GM12892 (cell line): ENCODE data around the gene ZNF365.
"Not testable (repeated sequence)": the region's sequence is repeated elsewhere in the genome, so short reads cannot be mapped to it uniquely, and the experiment has no call there.

Experiments used
- DNase-seq: peaks from one replicate; pipeline ENCODE4 v3.0.0; 2011; ENCODE audit not compliant: insufficient read length
- FAIRE-seq: peaks from 2 replicates; lab custom pipeline; 2011; peaks lifted over from hg19 to GRCh38; lab: Jason Lieb, UNC
- POLR2A ChIP-seq: IDR thresholded peaks from 2 replicates; pipeline ENCODE4 v1.6.1; 2011; ENCODE audit warnings: low read depth, low read length, control low read depth
- POLR2AphosphoS5 ChIP-seq: IDR thresholded peaks from 2 replicates; pipeline ENCODE4 v1.6.1; 2011; ENCODE audit warnings: low read depth, low read length, control low read depth
- TAF1 ChIP-seq: IDR thresholded peaks from 2 replicates; pipeline ENCODE4 v1.6.1; 2011; ENCODE audit warnings: low read depth, mild to moderate bottlenecking, control low read depth, low read length, borderline replicate concordance

ZNF365 gene

GRCh38 chr10:62402508-62402907 is 28.3 kb downstream of the ZNF365 start:
- DNase-seq (no peak), FAIRE-seq (no peak)
- TF ChIP-seq POLR2AphosphoS5: no peak
- TF ChIP-seq TAF1: no peak
- no peak for TF ChIP-seq POLR2A

DNA sequence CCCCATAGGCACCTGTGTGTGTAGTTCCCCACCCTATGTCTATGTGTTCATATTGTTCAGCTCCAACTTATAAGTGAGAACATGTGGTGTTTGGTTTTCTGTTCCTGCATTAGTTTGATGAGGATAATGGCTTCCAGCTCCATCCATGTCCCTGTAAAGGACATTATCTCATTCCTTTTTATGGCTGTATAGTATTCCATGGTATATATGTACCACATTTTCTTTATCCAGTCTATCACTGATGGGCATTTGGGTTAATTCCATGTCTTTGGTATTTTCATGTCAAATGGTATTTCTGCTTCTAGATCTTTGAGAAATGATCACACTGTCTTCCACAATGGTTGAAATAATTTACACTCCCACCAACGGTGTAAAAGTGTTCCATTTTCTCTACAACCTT is 36.4 kb downstream of the ZNF365 start:
- not testable (repeated sequence) for FAIRE-seq, DNase-seq

- not testable (repeated sequence) for DNase-seq, FAIRE-seq
These were observed 36.8 kb downstream of the ZNF365 start for GRCh38 chr10:62410934-62411333.

GRCh38 chr10:62413048-62413447 is 38.9 kb downstream of the ZNF365 start:
- no peak for DNase-seq
- no peak for FAIRE-seq
- TF ChIP-seq POLR2AphosphoS5: no peak
- TF ChIP-seq TAF1: no peak
- no peak for TF ChIP-seq POLR2A

- FAIRE-seq (no peak), DNase-seq (no peak)
- TF ChIP-seq POLR2AphosphoS5: no peak
- no peak for TF ChIP-seq POLR2A
These were observed 39.5 kb downstream of the ZNF365 start for GRCh38 chr10:62413652-62414051.

DNA sequence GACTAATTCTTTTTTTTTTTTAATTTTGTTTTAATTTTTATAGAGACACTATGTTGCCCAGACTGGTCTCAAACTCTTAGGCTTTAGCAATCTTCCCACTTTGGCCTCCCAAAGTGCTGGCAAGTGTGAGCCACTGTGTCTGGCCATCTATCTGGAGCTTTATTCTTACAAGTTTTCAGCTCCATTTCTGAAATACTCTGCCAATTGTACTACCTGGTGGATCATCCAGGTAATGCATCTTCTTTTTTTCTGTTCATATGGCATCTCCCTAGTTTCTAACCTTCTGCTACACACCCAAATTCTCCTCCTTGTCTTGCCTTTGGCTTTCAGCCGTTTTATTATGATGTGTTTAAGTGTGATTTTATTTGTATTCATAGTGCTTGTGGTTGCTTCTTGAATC is 40.2 kb downstream of the ZNF365 start:
- DNase-seq (no peak), FAIRE-seq (no peak)
- TF ChIP-seq TAF1: no peak
- no peak for TF ChIP-seq POLR2A
- TF ChIP-seq POLR2AphosphoS5: no peak

DNA sequence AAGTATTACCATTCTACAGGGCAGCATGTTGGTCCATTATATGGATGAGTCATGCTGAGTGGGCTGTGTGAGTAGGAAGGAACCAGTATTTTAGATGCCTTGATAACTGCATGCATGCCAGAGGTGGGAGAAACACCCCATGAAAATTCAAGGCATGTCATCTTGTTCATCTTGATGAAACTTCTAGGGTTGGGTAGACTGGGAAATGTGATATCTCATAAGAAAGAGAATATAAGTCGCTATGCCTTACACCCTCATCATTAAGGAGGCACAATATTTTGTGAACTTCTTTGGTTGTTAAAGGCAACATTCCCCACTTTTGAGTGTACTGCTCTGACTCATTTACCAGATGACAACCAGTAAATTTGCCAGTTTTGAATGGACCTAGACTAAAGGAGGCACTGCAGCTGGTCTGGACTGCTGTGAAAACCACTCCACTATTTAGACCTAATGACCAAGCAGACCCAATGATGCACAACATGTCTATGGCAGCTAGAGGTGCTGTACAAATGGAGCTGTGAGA is 48.0 kb downstream of the ZNF365 start:
- DNase-seq (no peak), FAIRE-seq (no peak)
- TF ChIP-seq TAF1 (no peak), POLR2AphosphoS5 (no peak), POLR2A (no peak)

- TF ChIP-seq POLR2A (no peak), TAF1 (no peak), POLR2AphosphoS5 (no peak)
- DNase-seq (no peak), FAIRE-seq (no peak)
These were observed 49.9 kb downstream of the ZNF365 start for GRCh38 chr10:62424026-62424425.

- TF ChIP-seq TAF1 (no peak), POLR2A (no peak)
- FAIRE-seq (no peak), DNase-seq (no peak)
These were observed 51.9 kb downstream of the ZNF365 start for GRCh38 chr10:62426086-62426485.

GRCh38 chr10:62426600-62426999 is 52.4 kb downstream of the ZNF365 start:
- FAIRE-seq (no peak), DNase-seq (no peak)
- no peak for TF ChIP-seq POLR2A
- TF ChIP-seq POLR2AphosphoS5: no peak
- TF ChIP-seq TAF1: no peak

DNA sequence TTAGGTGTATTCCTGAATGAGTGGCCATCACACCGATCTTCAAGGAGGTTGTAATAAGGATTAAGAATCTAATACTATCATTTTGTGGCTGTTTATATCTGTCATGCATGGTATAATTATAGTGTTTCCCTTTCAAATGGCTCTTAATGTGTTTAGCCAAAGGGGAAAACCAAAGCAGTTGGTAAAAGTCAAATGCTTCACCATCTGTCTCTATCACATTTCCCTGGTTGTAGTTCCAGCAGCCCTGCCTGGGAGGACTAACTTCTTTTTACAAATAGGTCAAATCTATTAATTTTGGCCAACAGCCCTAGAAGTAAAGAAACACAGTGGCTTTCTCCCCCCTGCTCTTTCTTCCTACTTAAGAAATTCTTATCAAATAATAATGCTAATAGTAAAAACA is 56.7 kb downstream of the ZNF365 start:
- DNase-seq (no peak), FAIRE-seq (no peak)
- TF ChIP-seq TAF1 (no peak), POLR2AphosphoS5 (no peak), POLR2A (no peak)

- FAIRE-seq (no peak), DNase-seq (no peak)
- TF ChIP-seq POLR2A: no peak
- TF ChIP-seq TAF1: no peak
- no peak for TF ChIP-seq POLR2AphosphoS5
These were observed 59.1 kb downstream of the ZNF365 start for GRCh38 chr10:62433181-62433692.

DNA sequence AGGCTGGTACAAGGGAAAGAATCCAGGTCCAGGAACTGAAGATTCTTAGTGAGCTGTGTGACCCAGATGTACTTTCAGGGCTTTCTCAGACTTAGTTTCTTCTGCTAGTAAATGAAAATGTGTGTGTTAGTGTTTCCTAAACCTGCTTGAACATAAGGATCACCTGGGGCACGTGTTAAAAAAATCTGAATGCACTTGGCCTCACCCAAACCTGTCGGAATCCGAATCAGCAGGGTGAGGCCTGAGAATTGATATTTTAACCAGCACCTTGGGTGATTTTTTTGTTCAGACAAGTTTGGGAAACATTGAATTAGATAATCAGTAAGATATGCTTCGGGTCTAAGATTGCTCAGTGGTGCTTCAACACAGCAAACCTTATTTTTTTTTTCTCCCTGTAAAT is 59.7 kb downstream of the ZNF365 start:
- no peak for TF ChIP-seq TAF1
- TF ChIP-seq POLR2AphosphoS5: no peak
- TF ChIP-seq POLR2A: no peak
- no peak for FAIRE-seq
- no peak for DNase-seq

GRCh38 chr10:62437696-62438095 is 63.5 kb downstream of the ZNF365 start:
- no peak for TF ChIP-seq POLR2AphosphoS5
- TF ChIP-seq TAF1: no peak
- no peak for TF ChIP-seq POLR2A
- FAIRE-seq (no peak), DNase-seq (no peak)
